Measurements from ENCODE around the gene POU6F1. TPM values are rescaled to one million over a fixed set of nuclear protein-coding genes. Genes with fewer than 3 reads are reported as not detected.

Gene POU6F1
- total RNA-seq, 2 experiments from 2014 or later: 2.6 to 5.5 TPM

- Histone ChIP-seq H3K4me1 (ENCODE audit: insufficient read depth, low read length, poor library complexity, severe bottlenecking) (no peaks in the 10 kb centered on the region), H3K9me3 (ENCODE audit: low read length) (no peaks in the 10 kb centered on the region), H3K4me3 (ENCODE audit: low read depth, low read length, poor library complexity, severe bottlenecking) (no peak overlapping the region), H3K4me2 (ENCODE audit: low read length) (no peak overlapping the region), H4K20me1 (ENCODE audit: insufficient read depth, low read length) (no peaks in the 10 kb centered on the region), H2AFZ (ENCODE audit: low read length) (no peak overlapping the region), H3K9me2 (ENCODE audit: insufficient read depth, low read length) (no peaks in the 10 kb centered on the region), H3K79me2 (ENCODE audit: insufficient read depth, low read depth, low read length) (no peaks in the 10 kb centered on the region), H3K27ac (ENCODE audit: low read depth, low read length, poor library complexity, severe bottlenecking) (no peak overlapping the region), H3K36me3 (ENCODE audit: insufficient read depth, low read length) (no peaks in the 10 kb centered on the region)
- CTCF ChIA-PET (ENCODE audit: unreplicated experiment): no interaction called here
- intact Hi-C loops (cut with micrococcal nuclease; ENCODE audit: unreplicated experiment): no loop called here
- POLR2A ChIA-PET: no interaction called here
- DNase-seq (ENCODE audit: low spot score): no peak
- TF ChIP-seq EZH2phosphoT487 (IDR thresholded peaks at IDR 0.05; ENCODE audit: borderline replicate concordance, low read depth, low read length): no peak
- no peak for TF ChIP-seq CTCF (conservative IDR thresholded peaks at IDR 0.05; ENCODE audit: low read length)
- BruUV-seq (replicated peaks): no TSS peak
Observed at GRCh38 chr12:51202718-51203117, 15.1 kb downstream of the POU6F1 start.

GRCh38 chr12:51200806-51201205, 17.1 kb downstream of the POU6F1 start:
- ChIA-PET POLR2A (no interaction called here), CTCF (ENCODE audit: unreplicated experiment) (no interaction called here)
- Histone ChIP-seq H3K4me2 (ENCODE audit: low read length) (no peak overlapping the region), H3K36me3 (ENCODE audit: insufficient read depth, low read length) (no peaks in the 10 kb centered on the region), H3K9me2 (ENCODE audit: insufficient read depth, low read length) (no peaks in the 10 kb centered on the region), H3K79me2 (ENCODE audit: insufficient read depth, low read depth, low read length) (no peaks in the 10 kb centered on the region), H3K4me1 (ENCODE audit: insufficient read depth, low read length, poor library complexity, severe bottlenecking) (no peaks in the 10 kb centered on the region), H4K20me1 (ENCODE audit: insufficient read depth, low read length) (no peaks in the 10 kb centered on the region), H3K4me3 (ENCODE audit: low read depth, low read length, poor library complexity, severe bottlenecking) (no peak overlapping the region), H3K27ac (ENCODE audit: low read depth, low read length, poor library complexity, severe bottlenecking) (no peak overlapping the region), H3K9me3 (ENCODE audit: low read length) (no peaks in the 10 kb centered on the region), H2AFZ (ENCODE audit: low read length) (no peak overlapping the region)
- TF ChIP-seq EZH2phosphoT487 (IDR thresholded peaks at IDR 0.05; ENCODE audit: borderline replicate concordance, low read depth, low read length) (no peak), CTCF (conservative IDR thresholded peaks at IDR 0.05; ENCODE audit: low read length) (no peak)
- DNase-seq (ENCODE audit: low spot score): no peak
- intact Hi-C loops (cut with micrococcal nuclease; ENCODE audit: unreplicated experiment): no loop called here
- no TSS peak for BruUV-seq (replicated peaks)

GRCh38 chr12:51200156-51200555, 17.7 kb downstream of the POU6F1 start:
- no peaks in the 10 kb centered on the region for H3K9me2 ChIP-seq (ENCODE audit: insufficient read depth, low read length)
- no peak overlapping the region for H3K4me3 ChIP-seq (ENCODE audit: low read depth, low read length, poor library complexity, severe bottlenecking)
- H3K27ac ChIP-seq (ENCODE audit: low read depth, low read length, poor library complexity, severe bottlenecking): no peak overlapping the region
- intact Hi-C loops (cut with micrococcal nuclease; ENCODE audit: unreplicated experiment): no loop called here
- H3K4me2 ChIP-seq (ENCODE audit: low read length): no peak overlapping the region
- H3K4me1 ChIP-seq (ENCODE audit: insufficient read depth, low read length, poor library complexity, severe bottlenecking): no peaks in the 10 kb centered on the region
- H4K20me1 ChIP-seq (ENCODE audit: insufficient read depth, low read length): no peaks in the 10 kb centered on the region
- no peaks in the 10 kb centered on the region for H3K36me3 ChIP-seq (ENCODE audit: insufficient read depth, low read length)
- DNase-seq (ENCODE audit: low spot score): no peak
- H3K9me3 ChIP-seq (ENCODE audit: low read length): no peaks in the 10 kb centered on the region
- ChIA-PET POLR2A (interaction anchor here (0.6 kb wide), 1 partner anchor 18 kb away, joined by 9 read pairs; the partner anchor contains the start of gene POU6F1), CTCF (ENCODE audit: unreplicated experiment) (no interaction called here)
- H3K79me2 ChIP-seq (ENCODE audit: insufficient read depth, low read depth, low read length): no peaks in the 10 kb centered on the region
- BruUV-seq (replicated peaks): no TSS peak
- no peak overlapping the region for H2AFZ ChIP-seq (ENCODE audit: low read length)
- no peak for TF ChIP-seq EZH2phosphoT487 (IDR thresholded peaks at IDR 0.05; ENCODE audit: borderline replicate concordance, low read depth, low read length)
- TF ChIP-seq CTCF (conservative IDR thresholded peaks at IDR 0.05; ENCODE audit: low read length): no peak
